Ishikawa (cell line): Measurements from ENCODE around the gene FBXO36.
A peak's percentile ranks its signal among the peaks of the same experiment; 100 is the strongest.

Experiments
- CEBPB ChIP-seq: IDR thresholded peaks from 2 replicates; pipeline ENCODE4 v1.6.1; 2012
- CREB1 ChIP-seq: IDR thresholded peaks from 2 replicates; pipeline ENCODE4 v1.6.1; 2012; ENCODE audit warnings: low read depth
- EGR1 ChIP-seq: IDR thresholded peaks from 2 replicates; pipeline ENCODE4 v1.6.1; 2012
- MAX ChIP-seq: IDR thresholded peaks from 2 replicates; pipeline ENCODE4 v1.6.1; 2012
- NFIC ChIP-seq: IDR thresholded peaks from 2 replicates; pipeline ENCODE4 v1.6.1; 2012
- REST ChIP-seq: IDR thresholded peaks from 2 replicates; pipeline ENCODE4 v1.6.1; 2012; ENCODE audit warnings: low read depth, mild to moderate bottlenecking
- TAF1 ChIP-seq: IDR thresholded peaks from 2 replicates; pipeline ENCODE4 v1.6.1; 2012; ENCODE audit warnings: low read depth, mild to moderate bottlenecking
- TEAD4 ChIP-seq: IDR thresholded peaks from 2 replicates; pipeline ENCODE4 v1.6.1; 2012
- YY1 ChIP-seq: IDR thresholded peaks from 2 replicates; pipeline ENCODE4 v1.6.1; 2012; ENCODE audit warnings: low read depth
- ZBTB7A ChIP-seq: IDR thresholded peaks from 2 replicates; pipeline ENCODE4 v1.6.1; 2012; ENCODE audit warnings: low read depth

- TF ChIP-seq YY1 (no peak), CEBPB (no peak), ZBTB7A (0 out of 2 replicates have a peak, but pooled peaks have one; percentile 28), CREB1 (no peak), TEAD4 (no peak), NFIC (no peak), REST (no peak), EGR1 (no peak), MAX (peak; percentile 39; the same call in 1 of the 2 replicates), TAF1 (peak; percentile 31; the same call in 1 of the 2 replicates)
These were observed 1.0 kb upstream of the FBXO36 start for GRCh38 chr2:229921101-229921891.
